ENCODE data around the gene BRIX1. TPM values are rescaled to one million over a fixed set of nuclear protein-coding genes. Genes with fewer than 3 reads are reported as not detected.

Gene BRIX1
- total and polyA plus RNA-seq, 2 donors (not counting 3 experiments of a cell fraction or from before 2014, with no cell fraction given) = 14.0 to 28.4 TPM

DNA sequence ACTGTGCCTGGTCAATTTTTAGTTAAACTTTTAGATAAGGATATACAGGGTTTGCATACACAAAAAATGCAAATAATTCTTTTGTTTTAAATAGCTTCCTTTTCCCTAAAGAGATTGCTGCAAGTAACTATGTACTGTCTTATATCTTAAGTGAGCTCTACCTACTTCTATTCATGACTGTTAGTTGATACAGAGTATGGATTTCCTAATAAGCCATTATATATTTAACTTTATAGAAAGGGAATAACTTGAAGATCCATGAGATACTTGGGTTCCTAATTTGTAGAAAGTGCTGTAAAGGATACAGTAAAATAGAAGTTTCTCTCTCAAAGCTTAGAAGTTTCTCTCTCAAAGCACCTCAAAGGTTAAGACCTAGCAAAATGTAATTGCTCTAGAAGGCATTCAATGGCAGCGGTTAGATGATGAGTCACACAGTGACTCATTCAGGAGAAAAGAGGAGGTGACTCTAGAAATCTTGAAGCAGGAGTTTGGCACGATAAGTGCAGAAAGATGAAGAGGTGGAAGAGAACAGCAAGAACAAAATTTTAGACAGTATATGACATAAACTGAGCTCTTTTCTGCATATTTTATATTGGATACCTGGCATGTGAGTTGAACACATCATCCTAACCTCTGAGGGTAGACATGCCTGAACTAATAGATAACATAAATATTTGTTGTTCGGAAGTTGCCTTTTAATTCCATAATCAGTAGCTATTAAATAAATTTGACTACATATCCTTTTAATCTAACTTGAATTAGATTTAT is 8.4 kb downstream of the BRIX1 start:
- intact Hi-C loops (cut with micrococcal nuclease) = loop anchor here (1.0 kb wide), 1 partner anchor 9 kb away; the partner anchor contains the start of genes BRIX1 and RAD1
- peak; percentile 35 for TF ChIP-seq POLR2AphosphoS5 (IDR thresholded peaks at IDR 0.05; ENCODE audit: insufficient read depth, low read depth, low read length)
- TF ChIP-seq FOS (IDR thresholded peaks at IDR 0.05; ENCODE audit: borderline replicate concordance, insufficient read depth, low read length) = peak; percentile 99
- TF ChIP-seq, protein P1, sequence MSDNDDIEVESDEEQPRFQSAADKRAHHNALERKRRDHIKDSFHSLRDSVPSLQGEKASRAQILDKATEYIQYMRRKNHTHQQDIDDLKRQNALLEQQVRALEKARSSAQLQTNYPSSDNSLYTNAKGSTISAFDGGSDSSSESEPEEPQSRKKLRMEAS (IDR thresholded peaks at IDR 0.05; ENCODE audit: insufficient read depth, insufficient read length) = no peak
- peak; percentile 99 for TF ChIP-seq JUN (IDR thresholded peaks at IDR 0.05; ENCODE audit: borderline replicate concordance, insufficient read depth, insufficient read length, low read depth)
- peaks cover 5 to 35% of the 10 kb centered on the region in 2 experiments for H3K36me3 ChIP-seq (ENCODE audit: control insufficient read depth in 2 of 2, extremely low read depth in 1 of 2, insufficient read depth in 2 of 2, low read length in 2 of 2)
- POLR2A ChIA-PET = interaction anchor here (1.0 kb wide), 1 partner anchor 8 kb away, joined by 3 read pairs; the partner anchor contains the start of genes BRIX1 and RAD1
- H3K4me2 ChIP-seq (ENCODE audit: insufficient read depth, low read length) = peak overlapping the region; percentile 31
- no peaks in the 10 kb centered on the region for H3K9me1 ChIP-seq (replicated peaks; ENCODE audit: control insufficient read depth, extremely low read depth, insufficient read depth, low read length)
- H3K9me3 ChIP-seq (replicated peaks; ENCODE audit: control insufficient read depth, insufficient read depth, low read length) = no peaks in the 10 kb centered on the region
- H3K79me2 ChIP-seq (ENCODE audit: control insufficient read depth, insufficient read depth, low read length) = peaks cover 14% of the 10 kb centered on the region
- no peak overlapping the region for H2AFZ ChIP-seq (ENCODE audit: low read depth, low read length)
- peaks cover 17% of the 10 kb centered on the region for H3K4me1 ChIP-seq (ENCODE audit: control insufficient read depth, extremely low read depth, insufficient read depth, low read length)
- FAIRE-seq = peak; percentile 78
- no TSS peak for BruUV-seq (replicated peaks)
- peak; percentile 85 for DNase-seq (ENCODE audit: low read depth, low spot score)
- no peaks in the 10 kb centered on the region for H3K27me3 ChIP-seq (ENCODE audit: control insufficient read depth in 2 of 2, insufficient read depth in 2 of 2, low read length in 2 of 2)
- dilution Hi-C loops (cut with MboI; ENCODE audit: extremely low pct_ligation_motif_present, low sequenced_read_pairs) = loop anchor here (25.0 kb wide), 1 partner anchor 437 kb away; no protein-coding TSS in a partner anchor
- CTCF ChIA-PET = interaction anchor here (1.5 kb wide), 1 partner anchor 9 kb away, joined by 8 read pairs; the partner anchor contains the start of genes BRIX1 and RAD1
- H3K27ac ChIP-seq (ENCODE audit: insufficient read depth, low read depth, low read length) = peak overlapping the region; percentile 15
- no peak overlapping the region for H3K4me3 ChIP-seq (replicated peaks in 1 of 3; ENCODE audit: insufficient read depth in 1 of 3, low read depth in 1 of 3, low read length in 3 of 3)
- no peaks in the 10 kb centered on the region for H4K20me1 ChIP-seq (replicated peaks; ENCODE audit: control insufficient read depth, extremely low read depth, insufficient read depth, low read length)
- H3K9ac ChIP-seq (replicated peaks; ENCODE audit: extremely low read depth, insufficient read depth, low read length) = no peak overlapping the region

DNA sequence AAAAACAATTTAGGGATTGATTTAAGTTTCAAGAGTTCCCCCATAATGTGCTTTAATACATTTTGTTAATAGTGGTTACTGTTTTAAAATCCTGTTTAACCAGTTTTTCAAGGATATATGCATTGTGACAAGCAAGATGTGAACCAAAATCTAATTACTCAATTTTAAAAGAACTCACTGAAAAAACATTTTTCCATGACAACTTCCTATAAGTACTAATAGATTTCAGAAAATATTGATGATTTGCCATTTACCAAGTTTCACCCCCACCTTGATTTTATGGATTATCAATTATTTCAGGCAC is 8.9 kb downstream of the BRIX1 start:
- no TSS peak for BruUV-seq (replicated peaks)
- POLR2A ChIA-PET = interaction anchor here (1.0 kb wide), 1 partner anchor 9 kb away, joined by 3 read pairs; the partner anchor contains the start of genes BRIX1 and RAD1
- no peak overlapping the region for H3K4me3 ChIP-seq (replicated peaks in 1 of 3; ENCODE audit: insufficient read depth in 1 of 3, low read depth in 1 of 3, low read length in 3 of 3)
- FAIRE-seq (no peak), DNase-seq (ENCODE audit: low read depth, low spot score) (no peak)
- no peak overlapping the region for H3K27ac ChIP-seq (ENCODE audit: insufficient read depth, low read depth, low read length)
- H3K9me3 ChIP-seq (replicated peaks; ENCODE audit: control insufficient read depth, insufficient read depth, low read length) = no peaks in the 10 kb centered on the region
- H3K36me3 ChIP-seq (ENCODE audit: control insufficient read depth in 2 of 2, extremely low read depth in 1 of 2, insufficient read depth in 2 of 2, low read length in 2 of 2) = peaks cover 5 to 33% of the 10 kb centered on the region in 2 experiments
- CTCF ChIA-PET = interaction anchor here (1.5 kb wide), 1 partner anchor 9 kb away, joined by 8 read pairs; the partner anchor contains the start of genes BRIX1 and RAD1
- TF ChIP-seq GATA2 (IDR thresholded peaks at IDR 0.05; ENCODE audit: insufficient read depth, insufficient read length, low read depth, low read length) (no peak), POLR2AphosphoS5 (IDR thresholded peaks at IDR 0.05; ENCODE audit: insufficient read depth, low read depth, low read length) (no peak), EZH2 (IDR thresholded peaks at IDR 0.05; ENCODE audit: borderline replicate concordance, low read depth, low read length, severe bottlenecking) (no peak), MYC (IDR thresholded peaks at IDR 0.05; ENCODE audit: low read depth, low read length) (no peak), JUN (IDR thresholded peaks at IDR 0.05; ENCODE audit: borderline replicate concordance, insufficient read depth, insufficient read length, low read depth) (no peak), FOS (IDR thresholded peaks at IDR 0.05; ENCODE audit: borderline replicate concordance, insufficient read depth, low read length) (no peak), POLR2A (IDR thresholded peaks at IDR 0.05; ENCODE audit: low read depth, low read length) (no peak)
- TF ChIP-seq, protein P1 (IDR thresholded peaks at IDR 0.05; ENCODE audit: insufficient read depth, insufficient read length) = no peak
- TF ChIP-seq, protein P2, sequence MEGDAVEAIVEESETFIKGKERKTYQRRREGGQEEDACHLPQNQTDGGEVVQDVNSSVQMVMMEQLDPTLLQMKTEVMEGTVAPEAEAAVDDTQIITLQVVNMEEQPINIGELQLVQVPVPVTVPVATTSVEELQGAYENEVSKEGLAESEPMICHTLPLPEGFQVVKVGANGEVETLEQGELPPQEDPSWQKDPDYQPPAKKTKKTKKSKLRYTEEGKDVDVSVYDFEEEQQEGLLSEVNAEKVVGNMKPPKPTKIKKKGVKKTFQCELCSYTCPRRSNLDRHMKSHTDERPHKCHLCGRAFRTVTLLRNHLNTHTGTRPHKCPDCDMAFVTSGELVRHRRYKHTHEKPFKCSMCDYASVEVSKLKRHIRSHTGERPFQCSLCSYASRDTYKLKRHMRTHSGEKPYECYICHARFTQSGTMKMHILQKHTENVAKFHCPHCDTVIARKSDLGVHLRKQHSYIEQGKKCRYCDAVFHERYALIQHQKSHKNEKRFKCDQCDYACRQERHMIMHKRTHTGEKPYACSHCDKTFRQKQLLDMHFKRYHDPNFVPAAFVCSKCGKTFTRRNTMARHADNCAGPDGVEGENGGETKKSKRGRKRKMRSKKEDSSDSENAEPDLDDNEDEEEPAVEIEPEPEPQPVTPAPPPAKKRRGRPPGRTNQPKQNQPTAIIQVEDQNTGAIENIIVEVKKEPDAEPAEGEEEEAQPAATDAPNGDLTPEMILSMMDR (IDR thresholded peaks at IDR 0.05; ENCODE audit: extremely low read depth in 1 of 2, insufficient read depth in 1 of 2, low read depth in 1 of 2, low read length in 2 of 2) = no peak
- H3K9ac ChIP-seq (replicated peaks; ENCODE audit: extremely low read depth, insufficient read depth, low read length) = no peak overlapping the region
- no peaks in the 10 kb centered on the region for H3K9me1 ChIP-seq (replicated peaks; ENCODE audit: control insufficient read depth, extremely low read depth, insufficient read depth, low read length)
- H2AFZ ChIP-seq (ENCODE audit: low read depth, low read length) = no peak overlapping the region
- peaks cover 12% of the 10 kb centered on the region for H3K79me2 ChIP-seq (ENCODE audit: control insufficient read depth, insufficient read depth, low read length)
- no peaks in the 10 kb centered on the region for H3K27me3 ChIP-seq (ENCODE audit: control insufficient read depth in 2 of 2, insufficient read depth in 2 of 2, low read length in 2 of 2)
- peaks cover 19% of the 10 kb centered on the region for H3K4me1 ChIP-seq (ENCODE audit: control insufficient read depth, extremely low read depth, insufficient read depth, low read length)
- H4K20me1 ChIP-seq (replicated peaks; ENCODE audit: control insufficient read depth, extremely low read depth, insufficient read depth, low read length) = no peaks in the 10 kb centered on the region
- dilution Hi-C loops (cut with MboI; ENCODE audit: extremely low pct_ligation_motif_present, low sequenced_read_pairs) (loop anchor here (25.0 kb wide), 1 partner anchor 437 kb away; no protein-coding TSS in a partner anchor), intact Hi-C loops (cut with micrococcal nuclease) (loop anchor here (1.0 kb wide), 1 partner anchor 9 kb away; the partner anchor contains the start of genes BRIX1 and RAD1)
- H3K4me2 ChIP-seq (ENCODE audit: insufficient read depth, low read length) = no peak overlapping the region
